Right lung (tissue), 5 donors: ENCODE results near the gene CPXM1. TPM values are rescaled to one million over a fixed set of nuclear protein-coding genes. Genes with fewer than 3 reads are reported as not detected.
A peak's percentile ranks its signal among the peaks of the same experiment; 100 is the strongest.
"Not testable (repeated sequence)": the region's sequence is repeated elsewhere in the genome, so short reads cannot be mapped to it uniquely, and the experiment has no call there.

Experiments
- DNase-seq, 2 donors: peaks; one replicate each; pipeline ENCODE4 v3.0.0-alpha.2; 2013
- polyA plus RNA-seq, 5 donors: library from polyadenylated mRNA; unstranded; fragments of 120-200 nt; gene quantifications; one replicate each; pipeline versions ENCODE4 v1.2.1 to v1.2.3, GENCODE V29; 2013; ENCODE audit warnings: inconsistent platforms in 1 of 5, low replicate concordance in 1 of 5; ENCODE audit not compliant: insufficient read length in 5 of 5, insufficient read depth in 1 of 5

CPXM1 gene
- polyA plus RNA-seq, 5 donors, result 69.4 to 86.4 (median 74.6) TPM

DNA sequence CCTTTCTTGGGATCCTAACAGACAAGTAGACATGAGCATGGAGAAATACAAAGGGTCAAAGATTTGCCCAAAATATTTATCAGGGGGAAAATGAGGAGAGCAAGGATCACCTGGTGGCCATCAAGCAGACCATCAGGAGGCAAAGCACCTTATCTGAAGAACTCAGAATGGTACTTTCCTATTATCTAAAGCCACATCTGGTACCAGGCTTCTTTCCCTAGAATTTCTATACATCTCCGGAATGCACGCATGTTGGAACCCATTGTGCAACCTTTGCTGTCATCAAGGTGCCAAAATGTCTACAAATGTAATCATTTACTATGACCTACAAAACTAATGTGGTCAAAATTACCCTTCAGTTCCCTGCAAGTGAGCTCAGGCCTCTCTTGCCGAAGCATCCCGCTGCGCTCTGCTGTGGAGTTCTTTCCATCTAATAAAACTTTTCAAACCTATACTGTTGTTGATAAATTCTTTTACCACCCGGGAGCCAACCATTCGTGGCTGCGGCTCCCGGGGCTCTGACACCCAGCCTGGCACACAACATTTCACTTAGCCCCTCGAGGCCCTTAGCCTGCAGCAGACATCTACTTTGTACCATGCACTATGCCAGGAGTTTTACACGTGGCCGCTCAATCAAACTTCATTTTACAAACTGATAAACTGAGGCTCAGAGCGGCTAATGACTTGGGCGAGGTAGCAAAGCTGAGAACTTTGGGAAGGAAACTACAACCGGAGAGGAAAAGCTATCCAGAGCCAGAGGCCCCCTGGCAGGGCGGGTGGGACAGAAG lies 3.8 kb upstream of the CPXM1 start:
- no peak for DNase-seq

DNA sequence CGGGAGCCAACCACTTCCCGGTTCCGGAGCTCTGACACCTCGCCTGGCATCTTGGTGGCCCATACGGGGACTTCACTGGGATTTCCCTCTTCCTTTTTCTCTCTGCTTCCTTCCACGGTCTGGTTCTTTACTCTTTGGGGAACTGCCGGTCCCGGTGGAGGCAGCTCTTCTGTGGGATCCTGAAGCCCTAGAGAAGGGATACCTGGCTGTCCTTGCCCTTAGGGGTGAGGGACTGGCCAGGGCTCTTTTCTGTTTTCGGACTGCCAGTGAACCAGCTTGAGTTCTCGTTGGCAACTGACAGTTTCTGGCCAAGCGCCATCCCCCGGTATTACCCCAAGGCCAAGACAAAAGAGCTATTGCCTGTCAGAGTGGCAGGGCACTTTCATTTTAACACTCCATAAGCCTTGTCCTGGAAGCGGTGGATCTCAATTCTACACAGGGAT lies 880 bp upstream of the CPXM1 start:
- DNase-seq, result no peak

DNA sequence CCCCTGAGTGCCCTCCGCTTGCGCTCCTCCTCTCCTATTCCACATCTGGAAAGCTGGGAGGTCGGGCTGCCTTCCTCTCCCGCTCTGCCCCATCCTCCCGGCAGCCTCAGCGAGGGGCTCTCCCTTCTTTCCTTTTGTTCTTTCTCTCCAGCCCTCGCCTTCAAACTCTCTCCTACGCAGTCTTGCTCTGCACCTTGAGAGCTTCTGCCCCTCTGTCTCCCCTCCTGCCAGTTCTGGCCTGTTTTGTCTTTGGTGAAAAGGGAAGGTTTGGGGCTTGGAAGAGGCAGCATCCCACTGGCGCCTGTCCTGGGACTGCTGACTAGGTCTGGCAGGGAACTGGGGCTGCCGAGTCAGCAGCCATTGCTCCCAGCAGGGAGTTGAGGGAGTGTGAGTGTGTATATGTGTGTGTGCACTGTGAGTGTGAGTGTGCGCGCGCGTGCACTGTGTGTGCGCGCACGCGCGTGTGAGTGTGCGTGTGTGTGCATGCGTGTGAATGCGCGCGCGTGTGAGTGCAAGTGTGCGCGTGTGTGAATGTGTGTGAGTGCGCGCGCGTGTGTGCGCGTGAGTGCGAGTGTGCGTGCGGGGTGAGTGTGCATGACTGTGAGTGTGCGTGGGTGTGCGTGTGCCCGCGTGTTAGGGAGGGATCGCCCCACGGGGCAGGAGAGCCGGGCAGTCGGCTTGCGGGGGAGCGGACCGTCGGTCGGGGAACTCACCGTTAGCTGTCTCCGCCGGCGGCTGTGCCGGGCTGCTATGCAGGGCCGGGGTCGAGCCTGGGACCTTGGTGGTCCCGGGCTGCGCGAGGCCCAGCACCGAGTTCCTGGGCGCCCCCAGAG lies 523 bp downstream of the CPXM1 start:
- DNase-seq, result peak in 1 of 2 donors; percentile 17

DNA sequence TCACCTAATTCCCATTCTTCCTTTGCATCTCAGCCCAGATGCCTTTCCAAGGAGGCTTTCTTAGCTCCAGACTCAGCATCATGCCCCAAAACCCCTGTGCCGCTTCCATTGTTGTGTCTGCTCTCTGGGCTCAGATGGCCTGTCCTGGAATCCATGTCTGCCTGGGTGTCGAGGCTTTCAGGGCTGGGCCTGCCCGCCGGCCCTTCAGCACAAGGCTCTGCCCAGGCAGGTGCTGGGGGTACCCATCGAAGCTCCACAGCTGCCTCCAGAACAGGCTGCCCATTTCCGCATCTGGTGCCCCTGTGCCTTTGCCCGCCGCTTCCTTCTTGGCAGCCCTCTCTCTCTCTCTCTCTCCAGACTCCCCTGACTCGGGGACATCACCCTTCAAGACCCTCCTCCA lies 1.2 kb downstream of the CPXM1 start:
- DNase-seq, result no peak

DNA sequence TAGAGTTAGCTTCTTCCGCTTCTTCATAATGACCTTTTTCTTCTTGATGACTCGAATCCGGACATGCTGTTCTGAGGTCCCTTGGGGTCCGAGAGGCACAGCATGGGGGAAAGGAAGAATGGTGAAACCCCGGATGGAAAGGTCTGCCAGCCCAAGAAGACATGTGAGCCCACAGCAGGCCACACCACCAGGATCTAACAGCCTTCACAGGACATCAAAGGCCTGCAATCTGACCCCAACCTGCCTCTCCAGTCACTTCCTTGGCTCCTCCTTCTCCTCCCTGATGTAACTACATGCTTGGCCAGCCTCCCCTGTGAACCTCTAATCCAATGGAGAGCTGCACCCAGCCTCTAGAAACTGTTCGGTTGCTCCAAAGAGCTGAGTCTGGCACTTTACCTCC lies 1.6 kb downstream of the CPXM1 start:
- no peak for DNase-seq

DNA sequence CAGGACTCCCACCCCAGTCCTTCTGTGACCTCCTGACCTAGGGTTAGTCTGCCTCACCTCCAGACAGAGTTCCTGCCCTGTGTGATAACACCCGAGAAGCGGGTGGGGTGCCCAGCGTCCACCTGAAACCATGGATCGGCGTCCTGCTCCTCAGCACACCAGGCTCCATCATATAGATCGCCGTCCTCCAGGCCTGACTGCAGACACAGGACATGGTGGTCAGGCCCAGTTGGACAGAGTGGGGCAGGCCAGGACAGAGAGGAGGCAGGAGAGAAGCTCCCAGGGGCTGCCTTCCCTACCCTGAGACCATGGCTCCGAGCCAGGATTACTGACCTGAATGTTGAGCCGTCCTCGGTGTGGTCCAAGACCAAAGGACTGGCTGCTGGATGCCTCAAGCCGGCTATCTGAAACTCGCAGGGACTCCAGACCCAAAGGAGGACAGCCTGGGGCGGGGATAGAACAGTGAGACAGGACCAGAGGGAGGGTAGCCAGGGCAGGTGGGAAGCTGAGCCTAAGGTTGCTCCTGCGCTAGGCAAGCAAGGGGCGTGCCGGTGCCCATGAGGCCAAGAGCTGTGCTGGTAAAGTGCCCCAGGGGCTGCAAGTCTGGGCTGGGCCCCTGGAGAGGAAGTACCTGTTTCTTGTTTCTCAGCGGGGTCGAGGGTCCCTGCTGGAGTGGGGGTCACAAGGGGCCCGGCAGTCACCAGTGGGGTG lies 2.2 kb downstream of the CPXM1 start:
- DNase-seq, result no peak

DNA sequence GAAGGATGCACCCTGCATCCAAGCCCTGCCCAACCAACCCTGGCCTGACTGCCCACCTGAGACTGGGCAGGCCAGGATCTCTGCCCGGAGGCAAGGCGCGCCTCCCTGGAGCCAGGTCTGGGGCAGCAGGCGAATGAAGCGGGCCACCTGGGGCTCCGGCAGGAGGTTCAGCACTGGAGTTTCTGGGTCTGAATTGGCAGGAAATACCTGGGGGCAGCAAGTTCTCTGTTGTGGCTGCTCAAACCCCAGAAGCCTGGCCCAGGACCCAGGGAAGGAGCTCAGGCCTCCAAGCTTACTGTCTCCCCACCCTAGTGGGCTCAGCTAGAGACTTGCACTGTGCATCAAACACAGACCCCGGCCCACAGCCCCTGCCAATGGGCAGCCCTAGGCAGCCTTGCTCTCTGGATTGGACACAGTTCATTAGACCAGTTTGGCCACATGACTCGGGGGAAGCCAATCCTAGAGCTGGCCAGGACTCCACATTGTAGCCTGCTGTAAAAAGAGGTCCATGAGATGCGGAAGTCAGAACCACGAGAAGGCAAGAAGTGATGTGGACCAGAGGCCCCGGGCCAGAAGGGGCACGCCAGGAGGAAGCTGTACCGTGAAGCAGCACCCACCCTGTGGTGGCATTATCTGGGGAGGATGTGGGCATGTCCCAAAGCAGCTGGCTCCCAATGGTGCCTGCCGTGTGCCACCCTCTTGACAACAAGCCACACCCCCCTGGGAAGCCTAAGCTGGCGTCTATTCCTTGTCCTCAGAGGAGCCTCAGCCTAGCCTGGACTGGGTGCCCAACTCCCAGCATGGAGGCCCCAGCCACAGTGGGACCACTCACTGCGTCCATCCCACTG lies 3.1 kb downstream of the CPXM1 start:
- no peak for DNase-seq

DNA sequence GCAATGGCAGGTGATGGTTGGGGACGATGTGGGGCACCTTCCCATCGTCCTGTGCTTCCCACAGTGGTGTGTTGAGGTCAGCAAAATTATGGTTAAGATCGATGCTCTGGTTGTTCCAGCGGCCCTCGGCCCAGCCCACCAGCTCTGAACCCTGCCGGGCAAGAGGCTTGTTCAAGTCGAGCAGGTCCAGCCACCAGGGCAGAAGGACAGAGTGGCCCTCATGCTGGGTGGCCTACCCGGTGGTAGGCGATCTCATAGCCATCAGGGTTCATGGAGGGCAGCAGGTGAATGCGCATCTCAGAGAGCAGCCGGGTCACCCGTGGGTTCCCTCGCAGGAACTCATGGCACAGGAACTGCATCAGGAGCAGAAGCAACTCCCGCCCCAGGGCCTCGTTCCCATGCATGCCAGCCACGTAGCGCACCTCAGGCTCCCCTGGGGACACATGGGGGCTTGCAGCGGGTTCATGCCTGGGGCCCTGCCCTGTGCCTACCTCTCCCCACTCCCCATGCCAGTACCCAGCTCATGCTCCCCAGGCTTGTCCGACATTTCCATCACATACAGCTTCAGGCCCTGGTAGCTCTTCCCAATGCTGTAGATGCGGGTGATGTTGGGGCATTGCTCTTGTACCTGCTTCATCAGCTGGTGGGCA lies 4.3 kb downstream of the CPXM1 start:
- no peak for DNase-seq

DNA sequence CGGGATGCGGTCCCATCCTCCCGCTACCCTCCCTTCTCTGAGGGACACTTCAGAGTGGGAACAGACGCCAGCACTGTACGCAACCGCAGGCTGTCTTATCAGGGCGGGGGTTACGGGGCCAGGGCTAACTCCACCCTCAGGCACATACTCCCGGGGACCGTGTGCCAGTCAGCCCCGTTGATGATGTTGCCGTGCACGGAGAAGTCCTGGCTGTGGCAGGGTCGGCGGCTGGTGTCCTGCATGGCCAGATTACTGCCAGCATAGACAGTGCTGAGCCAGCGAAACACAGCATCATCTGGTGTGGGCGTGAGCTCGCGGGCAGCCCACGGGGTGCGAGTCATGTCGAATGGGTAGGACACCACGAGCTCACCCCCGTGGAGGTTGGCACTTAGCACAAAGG lies 5.0 kb downstream of the CPXM1 start:
- DNase-seq, result no peak

DNA sequence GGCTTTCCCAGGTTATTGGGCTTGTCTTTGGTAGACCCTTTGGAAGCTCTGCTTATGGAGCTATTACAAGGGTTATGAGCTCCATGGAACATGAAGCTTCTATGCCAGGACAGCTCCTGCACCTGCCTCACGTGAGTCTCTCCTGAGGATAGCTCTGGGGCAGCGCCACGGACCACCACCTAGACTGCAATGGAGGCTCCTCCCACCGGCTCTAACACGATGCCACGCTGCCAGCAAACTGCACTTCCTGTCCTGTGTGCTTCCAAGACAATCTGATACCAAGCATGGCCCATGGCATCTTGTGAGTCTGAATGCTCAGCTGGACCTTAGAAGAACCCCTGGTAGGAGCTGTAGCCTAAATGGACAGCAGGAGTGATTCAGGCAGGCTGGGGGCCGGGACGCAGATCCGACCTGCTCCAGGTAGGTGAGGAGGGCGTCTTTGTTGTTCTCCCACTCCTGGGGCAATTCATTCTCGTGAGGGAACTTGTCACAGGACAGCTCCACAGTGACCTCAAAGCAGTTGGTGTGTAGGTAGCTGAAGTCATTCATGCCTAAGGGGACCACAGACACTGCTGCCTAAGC lies 5.5 kb downstream of the CPXM1 start:
- no peak for DNase-seq

DNA sequence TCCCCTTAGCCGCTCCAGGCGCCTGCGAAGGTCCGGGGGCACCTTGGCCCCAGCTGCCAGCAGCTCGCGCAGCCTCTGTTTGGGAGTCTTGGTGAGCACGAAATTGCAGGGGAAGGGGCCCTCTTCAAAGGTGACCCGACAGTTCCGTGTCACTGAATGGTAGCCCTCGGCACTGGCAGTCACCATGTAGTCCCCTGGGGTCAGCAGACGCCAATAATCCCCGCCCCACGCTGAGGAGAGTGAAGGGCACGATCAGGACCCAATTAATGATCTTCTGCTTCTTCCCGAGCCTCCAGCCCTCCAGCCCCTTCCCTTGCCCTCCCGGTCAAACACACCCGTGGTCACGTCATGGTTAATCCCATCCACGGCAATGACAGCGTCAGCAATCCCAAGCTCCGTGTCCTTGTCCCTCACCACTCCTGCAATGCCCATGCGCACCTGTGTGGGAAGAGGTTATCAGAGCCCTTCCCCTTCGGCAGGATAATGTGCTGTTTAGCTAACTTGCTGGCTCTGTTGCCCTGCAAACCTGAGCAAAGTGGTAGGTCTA lies 6.2 kb downstream of the CPXM1 start:
- DNase-seq, result no peak

DNA sequence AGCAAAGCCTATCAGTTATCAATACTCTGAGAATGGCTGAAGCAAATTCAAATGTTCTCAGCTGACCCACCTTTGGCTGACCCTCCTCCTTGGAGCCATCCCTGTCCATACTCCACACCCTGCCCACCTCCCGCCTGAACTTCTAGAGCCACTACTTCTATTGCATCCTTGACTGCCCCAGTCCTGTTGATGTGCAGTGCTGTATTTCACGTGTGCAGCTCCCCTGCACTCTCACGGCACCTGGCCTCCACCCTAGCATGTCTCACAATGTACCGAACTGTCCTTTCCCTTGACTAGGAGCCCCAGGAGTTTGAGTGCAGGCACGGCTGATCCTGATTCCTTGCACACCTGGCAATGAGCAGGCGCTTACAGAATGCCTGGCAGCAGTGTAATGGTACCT lies 7.0 kb downstream of the CPXM1 start:
- DNase-seq, result no peak

DNA sequence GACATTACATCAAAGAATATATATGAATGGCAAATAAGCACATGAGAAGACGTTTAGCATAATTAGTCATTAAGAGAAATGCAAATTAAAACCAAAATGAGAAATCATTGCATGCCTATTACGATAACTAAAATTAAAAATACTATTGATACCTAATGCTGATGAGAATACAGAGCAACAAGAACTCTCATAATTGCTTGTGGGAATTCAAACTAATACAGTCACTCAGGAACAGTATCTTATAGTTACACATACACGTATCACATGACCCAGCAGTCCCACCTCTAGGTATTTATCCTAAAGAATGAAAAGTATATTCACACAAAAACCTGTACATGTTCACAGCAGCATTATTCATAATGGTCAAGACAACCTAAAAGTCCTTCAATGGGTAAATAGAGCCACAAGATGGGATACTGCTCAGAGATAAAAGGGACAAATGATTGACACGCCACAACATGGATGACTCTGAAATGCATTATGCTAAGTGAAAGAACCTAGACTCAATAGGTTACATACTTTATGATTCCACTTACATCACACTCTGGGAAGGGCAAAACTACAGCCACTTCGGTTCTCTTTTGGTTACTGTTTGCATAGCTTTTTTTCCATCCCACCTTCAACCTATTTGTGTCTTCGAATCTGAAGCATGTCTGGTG lies 16.4 kb downstream of the CPXM1 start:
- DNase-seq, result no peak

DNA sequence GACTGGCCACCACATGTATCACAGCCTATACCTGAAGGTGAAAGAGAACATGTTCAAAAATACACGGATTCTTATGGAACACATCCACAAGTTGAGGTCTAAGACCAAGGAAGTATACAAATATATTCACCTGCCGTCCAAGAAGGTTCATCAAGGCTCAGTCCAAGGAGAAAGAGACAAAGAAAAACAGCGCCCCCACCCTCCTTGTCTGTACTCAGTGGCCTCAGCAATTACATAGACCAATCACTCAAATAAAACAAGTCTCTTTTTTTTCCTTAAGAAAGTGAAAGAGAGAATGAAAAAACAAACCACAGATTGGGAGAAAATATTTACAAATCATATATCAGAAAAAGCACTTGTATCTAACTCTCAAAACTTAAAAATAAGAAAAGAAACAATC lies 19.5 kb downstream of the CPXM1 start:
- DNase-seq, result no peak

DNA sequence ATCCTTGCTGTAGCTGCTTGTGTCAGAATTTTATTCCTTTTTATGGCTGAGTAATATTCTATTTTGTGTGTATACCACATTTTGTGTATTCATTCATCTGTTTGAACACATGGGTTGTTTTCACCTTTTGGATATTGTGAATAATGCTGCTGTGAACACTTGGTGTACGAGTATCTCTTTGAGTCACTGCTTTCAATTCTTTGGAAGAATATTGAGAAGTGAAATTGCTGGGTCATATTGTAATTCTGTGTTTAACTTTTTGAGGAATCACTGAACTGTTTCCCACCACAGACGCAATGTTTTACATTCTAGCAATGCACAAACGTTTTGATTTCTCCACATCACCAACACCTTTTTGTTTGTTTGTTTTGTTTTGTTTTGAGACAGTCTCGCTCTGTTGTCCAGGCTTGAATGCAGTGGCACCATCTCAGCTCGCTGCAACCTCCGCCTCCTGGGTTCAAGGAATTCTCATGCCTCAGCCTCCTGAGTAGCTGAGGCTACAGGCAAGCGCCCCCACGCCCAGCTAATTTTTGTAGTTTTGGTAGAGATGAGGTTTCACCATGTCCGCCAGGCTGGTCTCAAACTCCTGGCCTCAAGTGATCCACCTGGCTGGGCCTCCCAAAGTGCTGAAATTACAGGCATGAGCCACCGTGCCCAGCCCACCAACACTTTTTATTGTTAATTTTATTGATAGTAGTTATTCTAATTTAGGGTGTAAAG lies 21.7 kb downstream of the CPXM1 start:
- no peak for DNase-seq

DNA sequence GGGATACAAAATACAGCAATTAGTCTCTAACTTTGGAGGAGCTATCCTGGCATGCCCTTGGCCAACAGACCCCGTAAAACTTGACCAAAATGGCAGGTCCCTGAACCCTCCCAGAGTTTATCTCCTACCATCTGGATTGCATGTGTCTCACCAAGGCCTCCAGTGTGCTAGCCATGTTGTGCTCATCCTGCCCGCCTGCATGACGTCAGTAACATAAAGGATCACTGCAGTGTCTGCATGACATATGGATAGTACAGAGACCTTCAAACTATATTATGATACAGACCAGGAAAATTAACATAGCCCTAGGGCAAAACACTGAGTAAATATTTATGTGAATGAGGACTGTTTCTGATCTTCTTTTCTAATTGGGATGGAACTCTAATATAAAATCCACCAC lies 25.3 kb downstream of the CPXM1 start:
- DNase-seq, result no peak

DNA sequence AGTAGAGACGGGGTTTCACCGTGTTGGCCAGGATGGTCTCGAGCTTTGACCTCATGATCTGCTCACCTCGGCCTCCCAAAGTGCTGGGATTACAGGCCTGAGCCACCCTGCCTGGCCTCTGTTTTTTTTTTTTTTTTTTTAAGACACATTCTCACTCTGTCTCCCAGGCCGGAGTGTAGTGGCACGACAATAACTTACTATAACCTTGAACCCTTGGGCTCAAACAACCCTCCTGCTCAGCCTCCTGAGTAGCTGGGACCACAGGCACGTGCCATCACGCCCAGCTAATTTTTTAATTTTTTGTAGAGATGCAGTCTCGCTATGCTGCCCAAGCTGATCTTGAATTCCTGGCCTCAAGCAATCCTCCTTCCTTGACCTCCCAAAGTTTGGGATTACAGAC lies 26.6 kb downstream of the CPXM1 start:
- DNase-seq, result no peak

DNA sequence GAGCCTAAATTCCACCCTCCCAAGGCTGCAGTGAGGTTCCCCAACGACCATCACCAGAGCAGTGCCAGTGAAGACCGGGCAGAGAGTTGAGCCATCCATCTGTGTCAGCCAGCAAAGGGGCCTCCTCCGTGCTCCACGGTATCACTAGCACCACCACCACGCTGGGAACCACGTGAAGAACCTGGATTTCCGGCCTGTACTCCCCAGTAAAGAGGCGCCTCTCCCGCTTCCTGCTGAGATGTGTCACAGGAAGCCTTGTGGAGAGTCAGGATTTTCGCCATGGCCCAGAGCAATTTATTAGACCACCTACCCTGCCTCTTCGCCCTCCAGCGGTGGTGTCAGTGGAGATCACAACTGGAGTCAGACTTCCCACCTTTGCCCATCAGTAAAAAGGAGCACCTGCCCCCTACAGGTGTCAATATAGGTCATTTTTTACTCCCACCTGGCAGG lies 28.8 kb downstream of the CPXM1 start:
- no peak for DNase-seq

DNA sequence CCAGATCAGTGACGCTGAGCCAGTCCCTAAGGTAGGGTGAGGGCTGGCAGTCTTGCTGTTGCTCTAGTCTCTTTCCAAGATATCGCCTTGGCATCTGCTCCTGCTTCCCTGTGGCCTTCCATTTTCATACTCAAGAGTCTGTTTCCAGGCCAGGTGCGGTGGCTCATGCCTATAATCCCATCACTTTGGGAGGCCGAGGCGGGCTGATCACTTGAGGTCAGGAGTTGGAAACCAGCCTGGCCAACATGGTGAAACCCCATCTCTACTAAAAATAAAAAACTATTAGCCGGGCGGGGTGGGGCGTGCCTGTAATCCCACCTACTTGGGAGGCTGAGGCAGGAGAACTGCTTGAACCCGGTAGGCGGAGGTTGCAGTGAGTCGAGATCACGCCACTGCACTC lies 30.3 kb downstream of the CPXM1 start:
- DNase-seq, result not testable (repeated sequence)
